NOMO-1 (cell line): ENCODE results near the gene CITED1.

Experiments used
- DNase-seq, 2 experiments: peaks; one replicate each; lab custom pipeline; 2025; ENCODE audit not compliant: unreplicated experiment in 2 of 2; lab: John Stamatoyannopoulos, UW

CITED1 gene

GRCh38 chrX:72309297-72310071 is 3.8 kb upstream of the CITED1 start:
- DNase-seq, result peak in 1 of 2 experiments; percentile 6

GRCh38 chrX:72308566-72309296 is 3.0 kb upstream of the CITED1 start:
- no peak for DNase-seq

- no peak for DNase-seq
Measured at GRCh38 chrX:72308209-72308565, 2.5 kb upstream of the CITED1 start.

GRCh38 chrX:72307646-72308051 is 1.9 kb upstream of the CITED1 start:
- no peak for DNase-seq

GRCh38 chrX:72306851-72307645 is 1.3 kb upstream of the CITED1 start:
- peak; percentile 44 to 64 for DNase-seq

- no peak for DNase-seq
Measured at GRCh38 chrX:72306085-72306801, 529 bp upstream of the CITED1 start.

- DNase-seq, result no peak
Measured at GRCh38 chrX:72304877-72305276, 837 bp downstream of the CITED1 start.

GRCh38 chrX:72301781-72302180 is 3.9 kb downstream of the CITED1 start:
- no peak for DNase-seq

GRCh38 chrX:72299891-72300630 is 5.7 kb downstream of the CITED1 start:
- no peak for DNase-seq

GRCh38 chrX:72297953-72298730 is 7.6 kb downstream of the CITED1 start:
- DNase-seq, result peak in 1 of 2 experiments; percentile 9

GRCh38 chrX:72296991-72297390 is 8.7 kb downstream of the CITED1 start:
- no peak for DNase-seq

GRCh38 chrX:72295745-72296144 is 10.0 kb downstream of the CITED1 start:
- DNase-seq, result no peak

- no peak for DNase-seq
Measured at GRCh38 chrX:72294497-72294896, 11.2 kb downstream of the CITED1 start.

GRCh38 chrX:72282302-72282701 is 23.4 kb downstream of the CITED1 start:
- DNase-seq, result no peak

GRCh38 chrX:72280321-72280845 is 25.3 kb downstream of the CITED1 start:
- no peak for DNase-seq

GRCh38 chrX:72276478-72276953 is 29.2 kb downstream of the CITED1 start:
- DNase-seq, result no peak

GRCh38 chrX:72274526-72274925 is 31.2 kb downstream of the CITED1 start:
- DNase-seq, result no peak

- no peak for DNase-seq
Measured at GRCh38 chrX:72273718-72274117, 32.0 kb downstream of the CITED1 start.

- DNase-seq, result no peak
Measured at GRCh38 chrX:72272868-72273267, 32.8 kb downstream of the CITED1 start.
